CD1c-positive myeloid dendritic cell (primary cell): ENCODE results near the gene CSAG1.
"Not testable (repeated sequence)": the region's sequence is repeated elsewhere in the genome, so short reads cannot be mapped to it uniquely, and the experiment has no call there.

Experiments
- DNase-seq: peaks from one replicate; pipeline ENCODE4 v3.0.0-alpha.2; 2016; ENCODE audit errors: extremely low spot score

CSAG1 gene, protein sequence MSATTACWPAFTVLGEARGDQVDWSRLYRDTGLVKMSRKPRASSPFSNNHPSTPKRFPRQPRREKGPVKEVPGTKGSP

DNA sequence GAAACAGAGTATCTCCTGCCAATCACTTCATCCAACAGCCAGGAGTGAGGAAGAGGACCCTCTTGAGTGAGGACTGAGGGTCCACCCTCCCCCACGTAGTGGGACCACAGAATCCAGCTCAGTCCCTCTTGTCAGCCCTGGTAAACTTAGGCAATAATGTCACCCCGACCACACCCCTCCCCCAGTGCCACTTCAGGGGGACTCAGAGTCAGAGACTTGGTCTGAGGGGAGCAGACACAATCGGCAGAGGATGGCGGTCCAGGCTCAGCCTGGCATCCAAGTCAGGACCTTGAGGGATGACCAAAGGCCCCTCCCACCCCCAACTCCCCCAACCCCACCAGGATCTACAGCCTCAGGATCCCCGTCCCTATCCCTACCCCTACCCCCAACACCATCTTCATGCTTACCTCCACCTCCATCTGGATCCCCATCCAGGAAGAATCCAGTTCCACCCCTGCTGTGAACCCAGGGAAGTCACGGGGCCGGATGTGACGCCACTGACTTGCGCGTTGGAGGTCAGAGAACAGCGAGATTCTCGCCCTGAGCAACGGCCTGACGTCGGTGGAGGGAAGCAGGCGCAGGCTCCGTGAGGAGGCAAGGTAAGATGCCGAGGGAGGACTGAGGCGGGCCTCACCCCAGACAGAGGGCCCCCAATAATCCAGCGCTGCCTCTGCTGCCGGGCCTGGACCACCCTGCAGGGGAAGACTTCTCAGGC lies at the start of gene CSAG1, which contains the start of gene MAGEA12:
Gene CSAG1 (minus strand): TSS at position 461 of the 715 bp plus-strand sequence. CDS start 1,261 bp downstream, outside the sequence.
Gene MAGEA12 (plus strand): TSS at position 497 of the 715 bp plus-strand sequence. CDS start 2,405 bp downstream, outside the sequence.
- no peak for DNase-seq

DNA sequence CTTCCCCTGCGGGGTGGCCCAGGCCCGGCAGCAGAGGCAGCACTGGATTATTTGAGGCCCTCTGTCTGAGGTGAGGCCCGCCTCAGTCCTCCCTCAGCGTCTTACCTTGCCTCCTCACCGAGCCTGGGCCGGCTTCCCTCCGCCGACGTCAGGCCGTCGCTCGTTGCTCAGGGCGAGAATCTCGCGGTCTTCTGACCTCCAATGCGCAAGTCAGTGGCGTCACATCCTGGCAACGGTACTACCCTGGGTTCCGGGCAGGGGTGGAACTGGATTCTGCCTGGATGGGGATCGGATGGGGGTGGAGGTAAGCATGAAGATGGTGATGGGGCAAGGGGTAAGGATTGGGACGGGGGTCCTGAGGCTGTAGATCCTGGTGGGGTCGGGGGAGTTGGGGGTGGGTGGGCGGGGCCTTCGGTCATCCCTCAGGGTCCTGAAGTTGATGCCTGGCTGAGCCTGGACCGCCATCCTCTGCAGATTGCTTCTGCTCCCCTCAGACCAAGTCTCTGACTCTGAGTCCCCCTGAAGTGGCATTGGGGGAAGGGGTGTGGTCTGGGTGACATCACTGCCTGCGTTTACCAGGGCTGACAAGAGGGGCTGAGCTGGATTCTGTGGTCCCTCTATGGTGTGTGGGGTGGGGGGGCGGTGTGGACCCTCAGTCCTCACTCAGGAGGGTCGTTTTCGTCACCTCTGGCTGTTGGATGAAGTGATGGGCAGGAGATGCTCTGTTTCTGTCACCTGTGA lies 36.2 kb upstream of the CSAG1 start, which contains the start of gene MAGEA6:
Gene MAGEA6 (minus strand): TSS at position 141 of the 741 bp plus-strand sequence. CDS start 2,039 bp downstream, outside the sequence.
- DNase-seq: not testable (repeated sequence)

DNA sequence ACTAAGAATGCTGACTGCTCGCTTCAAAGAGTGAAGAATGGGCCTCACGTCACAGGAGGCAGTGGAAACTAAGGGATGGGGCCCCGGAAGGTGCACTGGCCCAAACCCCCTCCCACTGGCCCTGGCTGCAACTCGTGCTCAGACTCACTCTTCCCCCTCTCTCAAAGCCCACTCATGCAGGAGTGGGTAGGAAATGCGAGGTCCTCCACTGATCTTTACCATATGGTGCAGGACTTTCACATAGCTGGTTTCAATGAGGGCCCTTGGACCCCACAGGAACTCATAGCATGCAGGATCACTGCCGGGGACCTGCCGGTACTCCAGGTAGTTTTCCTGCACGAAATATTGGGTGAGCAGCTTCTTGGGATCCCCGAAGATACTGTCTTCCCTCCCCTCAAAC lies 33.0 kb upstream of the CSAG1 start:
- DNase-seq: not testable (repeated sequence)

DNA sequence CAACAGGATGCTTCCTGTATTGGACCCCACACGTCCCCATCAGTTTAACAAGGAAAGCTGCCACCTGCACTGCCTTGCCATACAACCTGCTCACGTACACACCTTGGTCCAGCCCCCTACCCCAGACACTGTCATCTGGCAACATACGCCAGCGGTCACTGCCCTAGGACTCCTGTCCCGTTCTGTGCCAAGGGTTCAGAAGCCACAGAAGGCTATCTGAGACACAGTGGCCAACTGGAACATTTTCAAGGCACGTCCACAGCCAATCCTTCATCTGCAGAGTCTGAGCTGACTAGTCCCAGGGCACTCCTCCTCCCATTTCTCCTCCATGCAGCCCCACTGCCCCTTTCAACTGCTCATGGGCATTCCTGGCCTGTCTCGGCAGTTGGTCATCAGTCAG lies 28.1 kb upstream of the CSAG1 start:
- DNase-seq: not testable (repeated sequence)

DNA sequence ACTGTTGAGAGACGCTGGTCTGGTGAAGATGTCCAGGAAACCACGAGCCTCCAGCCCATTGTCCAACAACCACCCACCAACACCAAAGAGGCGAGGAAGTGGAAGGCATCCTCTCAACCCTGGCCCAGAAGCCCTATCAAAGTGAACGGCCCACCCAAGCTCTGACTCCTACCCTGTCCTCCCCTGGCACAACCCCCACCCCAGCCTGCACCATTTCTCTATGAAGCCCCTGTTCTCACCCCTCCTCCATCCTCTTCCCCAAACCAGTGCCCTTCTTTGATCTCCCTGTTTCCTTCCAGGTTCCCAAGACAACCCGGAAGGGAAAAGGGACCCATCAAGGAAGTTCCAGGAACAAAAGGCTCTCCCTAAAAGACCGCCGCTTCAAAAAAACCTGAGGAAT lies 26.0 kb upstream of the CSAG1 start:
- not testable (repeated sequence) for DNase-seq

DNA sequence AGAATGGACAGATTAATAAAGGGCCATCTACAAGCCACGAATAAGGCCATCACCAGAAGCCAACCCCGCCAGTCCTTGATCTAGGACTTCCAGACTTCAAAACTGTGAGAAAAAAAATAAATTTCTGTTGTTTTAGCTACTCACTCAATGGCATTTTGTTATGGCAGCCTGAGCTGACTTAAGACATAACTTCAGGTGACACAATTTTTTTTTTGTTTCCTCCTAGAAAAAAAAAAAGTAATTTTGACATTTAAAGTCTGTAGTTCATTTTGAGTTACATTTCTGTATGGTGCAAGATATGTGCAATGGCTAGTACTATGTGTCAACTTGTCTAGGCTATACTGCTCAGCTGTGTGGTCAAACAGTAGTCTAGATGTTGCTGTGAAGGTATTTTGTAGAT lies 25.4 kb upstream of the CSAG1 start, which contains the start of gene CSAG3:
Gene CSAG3 (plus strand): TSS at position 301 of the 400 bp plus-strand sequence.
- not testable (repeated sequence) for DNase-seq

DNA sequence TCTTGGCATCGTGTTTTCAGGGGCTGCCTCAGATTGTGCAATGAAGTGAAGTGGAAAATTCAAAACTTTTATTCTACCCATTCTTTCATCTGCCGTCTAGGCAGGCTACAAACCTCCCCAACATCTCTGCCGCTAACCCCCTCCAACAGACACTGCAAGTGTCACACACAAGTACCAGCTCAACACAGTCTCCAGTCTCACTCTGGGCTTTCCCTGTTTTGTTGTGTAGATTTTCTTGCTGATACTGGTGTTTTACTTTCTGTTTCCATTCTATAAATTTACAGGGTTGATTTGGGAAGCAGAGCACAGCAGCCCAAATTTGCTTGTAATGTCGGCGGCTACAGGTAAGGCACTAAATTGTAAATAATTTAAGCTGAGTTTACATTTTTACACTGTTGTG lies 21.4 kb upstream of the CSAG1 start:
- DNase-seq: not testable (repeated sequence)

DNA sequence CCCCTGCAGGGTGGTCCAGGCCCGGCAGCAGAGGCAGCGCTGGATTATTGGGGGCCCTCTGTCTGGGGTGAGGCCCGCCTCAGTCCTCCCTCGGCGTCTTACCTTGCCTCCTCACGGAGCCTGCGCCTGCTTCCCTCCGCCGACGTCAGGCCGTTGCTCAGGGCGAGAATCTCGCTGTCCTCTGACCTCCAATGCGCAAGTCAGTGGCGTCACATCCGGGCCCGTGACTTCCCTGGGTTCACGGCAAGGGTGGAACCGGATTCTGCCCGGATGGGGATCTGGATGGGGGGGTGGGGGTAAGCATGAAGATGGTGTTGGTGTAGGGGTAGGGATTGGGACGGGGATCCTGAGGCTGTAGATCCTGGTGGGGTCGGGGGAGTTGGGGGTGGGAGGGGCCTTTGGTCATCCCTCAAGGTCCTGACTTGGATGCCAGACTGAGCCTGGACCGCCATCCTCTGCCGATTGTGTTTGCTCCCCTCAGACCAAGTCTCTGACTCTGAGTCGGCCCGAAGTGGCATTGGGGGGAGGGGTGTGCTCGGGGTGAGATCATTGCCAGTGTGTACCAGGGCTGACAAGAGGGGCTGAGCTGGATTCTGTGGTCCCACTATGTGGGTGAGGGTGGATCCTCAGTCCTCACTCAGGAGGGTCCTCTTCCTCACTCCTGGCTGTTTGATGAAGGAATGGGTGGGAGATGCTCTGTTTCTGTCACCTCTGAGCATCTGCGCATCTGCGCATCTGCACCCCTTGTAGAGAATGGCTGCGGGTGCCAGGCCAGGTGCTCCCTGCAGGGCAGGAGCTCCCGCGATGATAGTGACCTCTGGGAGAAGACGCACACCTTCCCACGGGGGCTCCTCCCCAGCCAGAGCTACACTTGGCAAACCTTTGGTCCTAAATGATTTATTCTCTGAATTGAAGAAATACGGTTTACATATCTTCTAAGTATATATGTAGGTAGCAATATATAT lies 20.4 kb upstream of the CSAG1 start, which contains the start of gene MAGEA2:
Gene MAGEA2 (minus strand): TSS at position 157 of the 965 bp plus-strand sequence. CDS start 2,479 bp downstream, outside the sequence.
- DNase-seq: not testable (repeated sequence)

DNA sequence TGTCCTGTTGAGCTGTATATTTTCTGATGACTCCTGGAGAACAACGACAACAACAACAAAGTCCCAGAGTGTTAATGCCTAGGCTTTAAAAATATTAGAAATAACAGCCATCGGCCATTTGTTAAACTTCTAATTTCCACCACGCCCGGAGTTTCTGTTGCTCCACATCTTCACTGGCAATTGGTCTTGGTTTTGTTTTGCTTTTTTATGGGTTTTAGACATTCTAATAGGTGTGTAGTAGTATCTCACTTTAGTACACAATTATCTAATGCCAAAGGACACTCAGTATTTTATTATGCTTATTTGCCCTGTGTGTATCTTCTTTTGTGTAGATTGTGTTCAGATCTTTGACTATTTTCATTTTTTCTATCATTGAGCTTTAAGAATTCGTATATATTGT lies 5.0 kb upstream of the CSAG1 start:
- DNase-seq: no peak

DNA sequence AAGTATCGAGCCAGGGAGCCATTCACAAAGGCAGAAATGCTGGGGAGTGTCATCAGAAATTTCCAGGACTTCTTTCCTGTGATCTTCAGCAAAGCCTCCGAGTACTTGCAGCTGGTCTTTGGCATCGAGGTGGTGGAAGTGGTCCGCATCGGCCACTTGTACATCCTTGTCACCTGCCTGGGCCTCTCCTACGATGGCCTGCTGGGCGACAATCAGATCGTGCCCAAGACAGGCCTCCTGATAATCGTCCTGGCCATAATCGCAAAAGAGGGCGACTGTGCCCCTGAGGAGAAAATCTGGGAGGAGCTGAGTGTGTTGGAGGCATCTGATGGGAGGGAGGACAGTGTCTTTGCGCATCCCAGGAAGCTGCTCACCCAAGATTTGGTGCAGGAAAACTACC lies 3.0 kb upstream of the CSAG1 start:
- not testable (repeated sequence) for DNase-seq

DNA sequence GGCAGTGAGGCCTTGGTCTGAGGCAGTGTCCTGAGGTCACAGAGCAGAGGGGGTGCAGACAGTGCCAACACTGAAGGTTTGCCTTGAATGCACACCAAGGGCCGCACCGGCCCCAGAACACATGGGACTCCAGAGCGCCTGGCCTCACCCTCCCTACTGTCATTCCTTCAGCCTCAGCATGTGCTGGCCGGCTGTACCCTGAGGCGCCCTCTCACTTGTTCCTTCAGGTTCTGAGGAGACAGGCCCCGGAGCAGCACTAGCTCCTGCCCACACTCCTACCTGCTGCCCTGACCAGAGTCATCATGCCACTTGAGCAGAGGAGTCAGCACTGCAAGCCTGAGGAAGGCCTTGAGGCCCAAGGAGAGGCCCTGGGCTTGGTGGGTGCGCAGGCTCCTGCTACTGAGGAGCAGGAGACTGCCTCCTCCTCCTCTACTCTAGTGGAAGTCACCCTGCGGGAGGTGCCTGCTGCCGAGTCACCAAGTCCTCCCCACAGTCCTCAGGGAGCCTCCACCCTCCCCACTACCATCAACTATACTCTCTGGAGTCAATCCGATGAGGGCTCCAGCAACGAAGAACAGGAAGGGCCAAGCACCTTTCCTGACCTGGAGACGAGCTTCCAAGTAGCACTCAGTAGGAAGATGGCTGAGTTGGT lies 2.5 kb upstream of the CSAG1 start:
- no peak for DNase-seq

DNA sequence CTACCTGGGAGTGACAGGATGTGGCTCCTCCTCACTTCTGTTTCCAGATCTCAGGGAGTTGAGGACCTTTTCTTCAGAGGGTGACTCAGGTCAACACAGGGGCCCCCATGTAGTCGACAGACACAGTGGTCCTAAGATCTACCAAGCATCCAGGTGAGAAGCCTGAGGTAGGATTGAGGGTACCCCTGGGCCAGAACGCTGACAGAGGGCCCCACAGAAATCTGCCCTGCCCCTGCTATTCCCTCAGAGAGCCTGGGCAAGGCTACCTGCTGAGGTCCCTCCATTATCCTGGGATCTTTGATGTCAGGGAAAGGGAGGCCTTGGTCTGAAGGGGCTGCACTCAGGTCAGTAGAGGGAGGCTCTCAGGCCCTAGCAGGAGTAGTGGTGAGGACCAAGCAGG lies 1.6 kb upstream of the CSAG1 start:
- DNase-seq: no peak

DNA sequence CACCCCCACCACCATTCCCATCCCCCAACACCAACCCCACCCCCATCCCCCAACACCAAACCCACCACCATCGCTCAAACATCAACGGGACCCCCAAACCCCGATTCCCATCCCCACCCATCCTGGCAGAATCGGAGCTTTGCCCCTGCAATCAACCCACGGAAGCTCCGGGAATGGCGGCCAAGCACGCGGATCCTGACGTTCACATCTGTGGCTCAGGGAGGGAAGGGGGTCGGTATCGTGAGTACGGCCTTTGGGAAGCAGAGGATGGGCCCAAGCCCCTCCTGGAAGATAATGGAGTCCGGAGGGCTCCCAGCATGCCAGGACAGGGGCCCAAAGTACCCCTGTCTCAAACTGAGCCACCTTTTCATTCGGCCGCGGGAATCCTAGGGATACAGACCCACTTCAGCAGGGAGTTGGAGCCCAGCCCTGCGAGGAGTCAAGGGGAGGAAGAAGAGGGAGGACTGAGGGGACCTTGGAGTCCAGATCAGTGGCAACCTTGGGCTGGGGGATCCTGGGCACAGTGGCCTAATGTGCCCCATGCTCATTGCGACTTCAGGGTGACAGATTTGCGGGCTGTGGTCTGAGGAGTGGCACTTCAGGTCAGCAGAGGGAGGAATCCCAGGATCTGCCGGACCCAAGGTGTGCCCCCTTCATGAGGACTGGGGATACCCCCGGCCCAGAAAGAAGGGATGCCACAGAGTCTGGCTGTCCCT lies 780 bp upstream of the CSAG1 start:
- DNase-seq: not testable (repeated sequence)

DNA sequence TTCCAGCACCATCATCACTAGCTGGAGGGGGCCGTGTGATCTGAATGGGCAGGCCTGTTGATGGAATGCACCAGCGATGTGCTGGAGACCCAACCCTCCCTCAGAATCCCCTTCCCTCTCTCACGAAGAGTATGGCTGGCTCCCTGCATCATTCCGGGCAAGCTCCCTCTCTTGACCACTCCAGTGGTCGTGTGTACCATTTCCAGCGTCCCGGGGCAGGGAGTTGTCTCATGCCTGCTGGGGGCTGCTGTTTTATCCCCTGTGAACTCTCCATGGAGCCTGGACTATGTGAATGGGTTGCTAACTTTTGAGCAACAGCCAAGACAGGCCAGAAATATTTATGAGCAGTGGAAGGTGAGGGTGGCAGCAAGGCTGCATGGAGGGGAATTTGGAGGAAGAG lies 8.1 kb downstream of the CSAG1 start:
- DNase-seq: no peak

DNA sequence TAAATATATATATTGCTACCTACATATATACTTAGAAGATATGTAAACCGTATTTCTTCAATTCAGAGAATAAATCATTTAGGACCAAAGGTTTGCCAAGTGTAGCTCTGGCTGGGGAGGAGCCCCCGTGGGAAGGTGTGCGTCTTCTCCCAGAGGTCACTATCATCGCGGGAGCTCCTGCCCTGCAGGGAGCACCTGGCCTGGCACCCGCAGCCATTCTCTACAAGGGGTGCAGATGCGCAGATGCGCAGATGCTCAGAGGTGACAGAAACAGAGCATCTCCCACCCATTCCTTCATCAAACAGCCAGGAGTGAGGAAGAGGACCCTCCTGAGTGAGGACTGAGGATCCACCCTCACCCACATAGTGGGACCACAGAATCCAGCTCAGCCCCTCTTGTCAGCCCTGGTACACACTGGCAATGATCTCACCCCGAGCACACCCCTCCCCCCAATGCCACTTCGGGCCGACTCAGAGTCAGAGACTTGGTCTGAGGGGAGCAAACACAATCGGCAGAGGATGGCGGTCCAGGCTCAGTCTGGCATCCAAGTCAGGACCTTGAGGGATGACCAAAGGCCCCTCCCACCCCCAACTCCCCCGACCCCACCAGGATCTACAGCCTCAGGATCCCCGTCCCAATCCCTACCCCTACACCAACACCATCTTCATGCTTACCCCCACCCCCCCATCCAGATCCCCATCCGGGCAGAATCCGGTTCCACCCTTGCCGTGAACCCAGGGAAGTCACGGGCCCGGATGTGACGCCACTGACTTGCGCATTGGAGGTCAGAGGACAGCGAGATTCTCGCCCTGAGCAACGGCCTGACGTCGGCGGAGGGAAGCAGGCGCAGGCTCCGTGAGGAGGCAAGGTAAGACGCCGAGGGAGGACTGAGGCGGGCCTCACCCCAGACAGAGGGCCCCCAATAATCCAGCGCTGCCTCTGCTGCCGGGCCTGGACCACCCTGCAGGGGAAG lies 19.4 kb downstream of the CSAG1 start, which contains the start of gene MAGEA2B:
Gene MAGEA2B (plus strand): TSS at position 814 of the 973 bp plus-strand sequence. CDS start 2,479 bp downstream, outside the sequence.
- DNase-seq: not testable (repeated sequence)

DNA sequence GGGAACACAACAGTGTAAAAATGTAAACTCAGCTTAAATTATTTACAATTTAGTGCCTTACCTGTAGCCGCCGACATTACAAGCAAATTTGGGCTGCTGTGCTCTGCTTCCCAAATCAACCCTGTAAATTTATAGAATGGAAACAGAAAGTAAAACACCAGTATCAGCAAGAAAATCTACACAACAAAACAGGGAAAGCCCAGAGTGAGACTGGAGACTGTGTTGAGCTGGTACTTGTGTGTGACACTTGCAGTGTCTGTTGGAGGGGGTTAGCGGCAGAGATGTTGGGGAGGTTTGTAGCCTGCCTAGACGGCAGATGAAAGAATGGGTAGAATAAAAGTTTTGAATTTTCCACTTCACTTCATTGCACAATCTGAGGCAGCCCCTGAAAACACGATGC lies 20.3 kb downstream of the CSAG1 start:
- not testable (repeated sequence) for DNase-seq

DNA sequence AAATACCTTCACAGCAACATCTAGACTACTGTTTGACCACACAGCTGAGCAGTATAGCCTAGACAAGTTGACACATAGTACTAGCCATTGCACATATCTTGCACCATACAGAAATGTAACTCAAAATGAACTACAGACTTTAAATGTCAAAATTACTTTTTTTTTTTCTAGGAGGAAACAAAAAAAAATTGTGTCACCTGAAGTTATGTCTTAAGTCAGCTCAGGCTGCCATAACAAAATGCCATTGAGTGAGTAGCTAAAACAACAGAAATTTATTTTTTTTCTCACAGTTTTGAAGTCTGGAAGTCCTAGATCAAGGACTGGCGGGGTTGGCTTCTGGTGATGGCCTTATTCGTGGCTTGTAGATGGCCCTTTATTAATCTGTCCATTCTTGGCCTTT lies 24.3 kb downstream of the CSAG1 start, which contains the start of gene CSAG2:
Gene CSAG2 (minus strand): TSS at position 101 of the 400 bp plus-strand sequence. CDS start 161 bp downstream, outside the sequence.
- not testable (repeated sequence) for DNase-seq

DNA sequence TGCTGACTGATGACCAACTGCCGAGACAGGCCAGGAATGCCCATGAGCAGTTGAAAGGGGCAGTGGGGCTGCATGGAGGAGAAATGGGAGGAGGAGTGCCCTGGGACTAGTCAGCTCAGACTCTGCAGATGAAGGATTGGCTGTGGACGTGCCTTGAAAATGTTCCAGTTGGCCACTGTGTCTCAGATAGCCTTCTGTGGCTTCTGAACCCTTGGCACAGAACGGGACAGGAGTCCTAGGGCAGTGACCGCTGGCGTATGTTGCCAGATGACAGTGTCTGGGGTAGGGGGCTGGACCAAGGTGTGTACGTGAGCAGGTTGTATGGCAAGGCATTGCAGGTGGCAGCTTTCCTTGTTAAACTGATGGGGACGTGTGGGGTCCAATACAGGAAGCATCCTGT lies 27.0 kb downstream of the CSAG1 start:
- DNase-seq: not testable (repeated sequence)
